Fibroblast of lung (primary cell): Measurements from ENCODE around the gene TARS3.

Source experiments
- EZH2 ChIP-seq: IDR thresholded peaks from 2 replicates; pipeline ENCODE4 v1.5.1; 2012; ENCODE audit warnings: low read length, control low read depth, mild to moderate bottlenecking; ENCODE audit errors: missing control alignments
- TF ChIP-seq, protein P1 (sequence below), 2 donors: IDR thresholded peaks in 1 of 2; conservative IDR thresholded peaks in 1 of 2; 1 replicate in 1 of 2; 2 replicates in 1 of 2; pipeline ENCODE4 v1.5.1; 2011 to 2012; ENCODE audit warnings: low read length in 2 of 2, control low read depth in 1 of 2, inconsistent platforms in 1 of 2, low read depth in 1 of 2, mild to moderate bottlenecking in 1 of 2

DNA sequence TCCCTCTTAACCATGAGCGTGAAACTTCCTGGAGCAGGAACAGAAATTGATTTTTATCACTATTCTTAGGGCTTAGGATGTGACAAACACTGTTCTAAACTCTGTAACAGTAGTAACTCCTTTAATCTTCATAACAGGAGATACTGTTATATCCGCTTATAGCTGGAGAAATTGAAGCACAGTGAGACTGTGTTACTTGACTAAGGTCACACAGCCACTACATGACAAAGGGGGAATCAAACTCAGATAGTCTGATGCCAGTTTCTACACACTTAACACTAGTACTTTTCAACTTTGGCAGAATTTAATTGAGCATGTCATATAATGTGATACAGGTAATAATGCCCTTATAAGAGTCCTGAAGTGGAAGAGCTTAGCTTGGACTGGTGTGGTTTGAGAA lies 800 bp upstream of the TARS3 start:
- TF ChIP-seq, protein P1, sequence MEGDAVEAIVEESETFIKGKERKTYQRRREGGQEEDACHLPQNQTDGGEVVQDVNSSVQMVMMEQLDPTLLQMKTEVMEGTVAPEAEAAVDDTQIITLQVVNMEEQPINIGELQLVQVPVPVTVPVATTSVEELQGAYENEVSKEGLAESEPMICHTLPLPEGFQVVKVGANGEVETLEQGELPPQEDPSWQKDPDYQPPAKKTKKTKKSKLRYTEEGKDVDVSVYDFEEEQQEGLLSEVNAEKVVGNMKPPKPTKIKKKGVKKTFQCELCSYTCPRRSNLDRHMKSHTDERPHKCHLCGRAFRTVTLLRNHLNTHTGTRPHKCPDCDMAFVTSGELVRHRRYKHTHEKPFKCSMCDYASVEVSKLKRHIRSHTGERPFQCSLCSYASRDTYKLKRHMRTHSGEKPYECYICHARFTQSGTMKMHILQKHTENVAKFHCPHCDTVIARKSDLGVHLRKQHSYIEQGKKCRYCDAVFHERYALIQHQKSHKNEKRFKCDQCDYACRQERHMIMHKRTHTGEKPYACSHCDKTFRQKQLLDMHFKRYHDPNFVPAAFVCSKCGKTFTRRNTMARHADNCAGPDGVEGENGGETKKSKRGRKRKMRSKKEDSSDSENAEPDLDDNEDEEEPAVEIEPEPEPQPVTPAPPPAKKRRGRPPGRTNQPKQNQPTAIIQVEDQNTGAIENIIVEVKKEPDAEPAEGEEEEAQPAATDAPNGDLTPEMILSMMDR (conservative IDR thresholded peaks at IDR 0.05 in 1 of 2, IDR thresholded peaks at IDR 0.05 in 1 of 2; ENCODE audit: low read depth in 1 of 2, low read length in 2 of 2): no peak
- TF ChIP-seq EZH2: no peak
